NCI-H1048 (cell line): ENCODE results near the gene RBM17.
"Not testable (repeated sequence)": the region's sequence is repeated elsewhere in the genome, so short reads cannot be mapped to it uniquely, and the experiment has no call there.

Experiments used
- DNase-seq: peaks from one replicate; lab custom pipeline; 2025; lab: John Stamatoyannopoulos, UW

RBM17 gene

GRCh38 chr10:6112893-6113292 lies 24.1 kb downstream of the RBM17 start:
- DNase-seq = no peak

- DNase-seq = no peak
Measured at GRCh38 chr10:6114299-6114698, 25.5 kb downstream of the RBM17 start.

GRCh38 chr10:6114805-6115341 lies 26.0 kb downstream of the RBM17 start:
- no peak for DNase-seq

GRCh38 chr10:6115411-6115810 lies 26.6 kb downstream of the RBM17 start:
- no peak for DNase-seq

GRCh38 chr10:6115824-6116350 lies 27.1 kb downstream of the RBM17 start:
- no peak for DNase-seq

GRCh38 chr10:6116806-6117205 lies 28.0 kb downstream of the RBM17 start:
- no peak for DNase-seq

- no peak for DNase-seq
Measured at GRCh38 chr10:6117711-6118110, 28.9 kb downstream of the RBM17 start.

GRCh38 chr10:6119423-6119822 lies 30.6 kb downstream of the RBM17 start:
- no peak for DNase-seq

- DNase-seq = no peak
Measured at GRCh38 chr10:6119962-6120361, 31.1 kb downstream of the RBM17 start.

- no peak for DNase-seq
Measured at GRCh38 chr10:6120691-6121090, 31.9 kb downstream of the RBM17 start.

GRCh38 chr10:6121146-6121545 lies 32.3 kb downstream of the RBM17 start:
- no peak for DNase-seq

GRCh38 chr10:6123532-6123931 lies 34.7 kb downstream of the RBM17 start:
- DNase-seq = no peak

GRCh38 chr10:6124666-6125065 lies 35.8 kb downstream of the RBM17 start:
- no peak for DNase-seq

GRCh38 chr10:6127461-6127860 lies 38.6 kb downstream of the RBM17 start:
- DNase-seq = not testable (repeated sequence)

- DNase-seq = no peak
Measured at GRCh38 chr10:6128087-6128486, 39.3 kb downstream of the RBM17 start.

- DNase-seq = no peak
Measured at GRCh38 chr10:6128591-6129251, 39.9 kb downstream of the RBM17 start.

GRCh38 chr10:6130848-6131470 lies 42.1 kb downstream of the RBM17 start:
- DNase-seq = no peak

- DNase-seq = no peak
Measured at GRCh38 chr10:6133331-6134098, 44.7 kb downstream of the RBM17 start.

GRCh38 chr10:6134099-6134823 lies 45.4 kb downstream of the RBM17 start:
- no peak for DNase-seq

GRCh38 chr10:6135039-6135438 lies 46.2 kb downstream of the RBM17 start:
- no peak for DNase-seq

GRCh38 chr10:6135589-6136168 lies 46.8 kb downstream of the RBM17 start:
- DNase-seq = no peak
